HCT116 (cell line): ENCODE results near the gene MIEN1.
"Not testable (repeated sequence)": the region's sequence is repeated elsewhere in the genome, so short reads cannot be mapped to it uniquely, and the experiment has no call there.

ENCODE experiments used
- EZH2 ChIP-seq: fragments of 200-600 bp; sonication (generic); IDR thresholded peaks from 2 replicates; pipeline ENCODE4 v1.6.1; 2017; ENCODE audit warnings: antibody characterized with exemption, mixed run types
- EZH2phosphoT487 ChIP-seq: fragments of 200-600 bp; IDR thresholded peaks from 2 replicates; pipeline ENCODE4 v1.6.1; 2018; ENCODE audit warnings: antibody characterized with exemption, borderline replicate concordance
- POLR2A ChIP-seq: IDR thresholded peaks from 2 replicates; pipeline ENCODE4 v1.7.0; 2011; ENCODE audit warnings: borderline replicate concordance; ENCODE audit not compliant: insufficient read depth, insufficient read length; ENCODE audit errors: extremely low read depth
- POLR2AphosphoS5 ChIP-seq: IDR thresholded peaks from 2 replicates; pipeline ENCODE4 v1.6.1; 2011; ENCODE audit warnings: mild to moderate bottlenecking, low read depth, low read length, moderate library complexity
- SIN3A ChIP-seq: IDR thresholded peaks from 2 replicates; pipeline ENCODE4 v1.6.1; 2012; ENCODE audit warnings: low read depth
- SP1 ChIP-seq: IDR thresholded peaks from 2 replicates; pipeline ENCODE4 v1.6.1; 2012; ENCODE audit warnings: low read depth
- SRF ChIP-seq: IDR thresholded peaks from 2 replicates; pipeline ENCODE4 v1.6.1; 2012; ENCODE audit warnings: low read depth
- TCF7L2 ChIP-seq: IDR thresholded peaks from 2 replicates; pipeline ENCODE4 v1.7.0; 2011; ENCODE audit warnings: borderline replicate concordance, inconsistent platforms; ENCODE audit not compliant: insufficient read depth, insufficient read length; ENCODE audit errors: extremely low read depth
- ZFX ChIP-seq: fragments of 450-650 bp; IDR thresholded peaks from 2 replicates; pipeline ENCODE4 v1.6.1; 2017
- ZNF274 ChIP-seq: fragments of 200-500 bp; sonication (Bioruptor generic); IDR thresholded peaks from 2 replicates; pipeline ENCODE4 v1.6.1; 2014; ENCODE audit warnings: mild to moderate bottlenecking, low read depth, low read length, inconsistent platforms
- TF ChIP-seq, protein P1 (sequence below), 3 experiments: fragments of 200-600 bp in 1 of 3; sonication (generic) in 1 of 3; IDR thresholded peaks in 2 of 3; conservative IDR thresholded peaks in 1 of 3; 2 replicates each; pipeline ENCODE4 v1.5.1; 2012 to 2017; ENCODE audit warnings: low read depth in 2 of 3, low read length in 2 of 3, antibody characterized with exemption in 1 of 3, borderline replicate concordance in 1 of 3, control low read depth in 1 of 3, mild to moderate bottlenecking in 1 of 3, mixed read lengths in 1 of 3, mixed run types in 1 of 3, moderate library complexity in 1 of 3; ENCODE audit not compliant: insufficient read depth in 1 of 3
- TF ChIP-seq, protein P2 (sequence below): IDR thresholded peaks from 2 replicates; pipeline ENCODE4 v1.6.1; 2012; ENCODE audit warnings: low read depth
- TF ChIP-seq, protein P3 (sequence below): IDR thresholded peaks from 2 replicates; pipeline ENCODE4 v1.6.1; 2011; ENCODE audit warnings: mild to moderate bottlenecking, low read length, moderate library complexity; ENCODE audit not compliant: insufficient replicate concordance; ENCODE audit errors: extremely low read depth

DNA sequence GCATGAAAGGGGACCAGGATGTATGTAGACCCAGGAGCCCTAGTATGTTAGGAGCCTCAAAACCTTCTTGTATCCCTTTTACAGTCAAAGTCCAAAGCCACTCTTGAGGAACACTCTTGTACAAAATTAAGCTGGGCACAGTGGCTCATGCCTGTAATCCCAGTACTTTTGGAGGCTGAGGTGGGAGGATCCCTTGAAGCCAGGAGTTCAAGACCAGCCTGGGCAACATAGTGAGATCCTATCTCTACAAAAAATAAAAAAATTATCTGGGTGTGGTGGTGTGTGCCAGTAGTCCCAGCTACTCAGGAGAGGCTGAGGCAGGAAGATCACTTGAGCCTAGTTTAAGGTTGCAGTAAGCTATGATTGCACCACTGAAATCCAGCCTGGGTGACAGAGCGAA lies 4.4 kb downstream of the MIEN1 start:
- TF ChIP-seq, protein P1, sequence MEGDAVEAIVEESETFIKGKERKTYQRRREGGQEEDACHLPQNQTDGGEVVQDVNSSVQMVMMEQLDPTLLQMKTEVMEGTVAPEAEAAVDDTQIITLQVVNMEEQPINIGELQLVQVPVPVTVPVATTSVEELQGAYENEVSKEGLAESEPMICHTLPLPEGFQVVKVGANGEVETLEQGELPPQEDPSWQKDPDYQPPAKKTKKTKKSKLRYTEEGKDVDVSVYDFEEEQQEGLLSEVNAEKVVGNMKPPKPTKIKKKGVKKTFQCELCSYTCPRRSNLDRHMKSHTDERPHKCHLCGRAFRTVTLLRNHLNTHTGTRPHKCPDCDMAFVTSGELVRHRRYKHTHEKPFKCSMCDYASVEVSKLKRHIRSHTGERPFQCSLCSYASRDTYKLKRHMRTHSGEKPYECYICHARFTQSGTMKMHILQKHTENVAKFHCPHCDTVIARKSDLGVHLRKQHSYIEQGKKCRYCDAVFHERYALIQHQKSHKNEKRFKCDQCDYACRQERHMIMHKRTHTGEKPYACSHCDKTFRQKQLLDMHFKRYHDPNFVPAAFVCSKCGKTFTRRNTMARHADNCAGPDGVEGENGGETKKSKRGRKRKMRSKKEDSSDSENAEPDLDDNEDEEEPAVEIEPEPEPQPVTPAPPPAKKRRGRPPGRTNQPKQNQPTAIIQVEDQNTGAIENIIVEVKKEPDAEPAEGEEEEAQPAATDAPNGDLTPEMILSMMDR (IDR thresholded peaks at IDR 0.05 in 2 of 3, conservative IDR thresholded peaks at IDR 0.05 in 1 of 3; ENCODE audit: borderline replicate concordance in 1 of 3, insufficient read depth in 1 of 3, low read depth in 2 of 3, low read length in 2 of 3) = not testable (repeated sequence)
- not testable (repeated sequence) for TF ChIP-seq TCF7L2, POLR2AphosphoS5, ZFX, ZNF274, SRF, POLR2A, SP1, EZH2phosphoT487, EZH2, SIN3A
- TF ChIP-seq, protein P2, sequence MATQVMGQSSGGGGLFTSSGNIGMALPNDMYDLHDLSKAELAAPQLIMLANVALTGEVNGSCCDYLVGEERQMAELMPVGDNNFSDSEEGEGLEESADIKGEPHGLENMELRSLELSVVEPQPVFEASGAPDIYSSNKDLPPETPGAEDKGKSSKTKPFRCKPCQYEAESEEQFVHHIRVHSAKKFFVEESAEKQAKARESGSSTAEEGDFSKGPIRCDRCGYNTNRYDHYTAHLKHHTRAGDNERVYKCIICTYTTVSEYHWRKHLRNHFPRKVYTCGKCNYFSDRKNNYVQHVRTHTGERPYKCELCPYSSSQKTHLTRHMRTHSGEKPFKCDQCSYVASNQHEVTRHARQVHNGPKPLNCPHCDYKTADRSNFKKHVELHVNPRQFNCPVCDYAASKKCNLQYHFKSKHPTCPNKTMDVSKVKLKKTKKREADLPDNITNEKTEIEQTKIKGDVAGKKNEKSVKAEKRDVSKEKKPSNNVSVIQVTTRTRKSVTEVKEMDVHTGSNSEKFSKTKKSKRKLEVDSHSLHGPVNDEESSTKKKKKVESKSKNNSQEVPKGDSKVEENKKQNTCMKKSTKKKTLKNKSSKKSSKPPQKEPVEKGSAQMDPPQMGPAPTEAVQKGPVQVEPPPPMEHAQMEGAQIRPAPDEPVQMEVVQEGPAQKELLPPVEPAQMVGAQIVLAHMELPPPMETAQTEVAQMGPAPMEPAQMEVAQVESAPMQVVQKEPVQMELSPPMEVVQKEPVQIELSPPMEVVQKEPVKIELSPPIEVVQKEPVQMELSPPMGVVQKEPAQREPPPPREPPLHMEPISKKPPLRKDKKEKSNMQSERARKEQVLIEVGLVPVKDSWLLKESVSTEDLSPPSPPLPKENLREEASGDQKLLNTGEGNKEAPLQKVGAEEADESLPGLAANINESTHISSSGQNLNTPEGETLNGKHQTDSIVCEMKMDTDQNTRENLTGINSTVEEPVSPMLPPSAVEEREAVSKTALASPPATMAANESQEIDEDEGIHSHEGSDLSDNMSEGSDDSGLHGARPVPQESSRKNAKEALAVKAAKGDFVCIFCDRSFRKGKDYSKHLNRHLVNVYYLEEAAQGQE = not testable (repeated sequence)
- TF ChIP-seq, protein P3, sequence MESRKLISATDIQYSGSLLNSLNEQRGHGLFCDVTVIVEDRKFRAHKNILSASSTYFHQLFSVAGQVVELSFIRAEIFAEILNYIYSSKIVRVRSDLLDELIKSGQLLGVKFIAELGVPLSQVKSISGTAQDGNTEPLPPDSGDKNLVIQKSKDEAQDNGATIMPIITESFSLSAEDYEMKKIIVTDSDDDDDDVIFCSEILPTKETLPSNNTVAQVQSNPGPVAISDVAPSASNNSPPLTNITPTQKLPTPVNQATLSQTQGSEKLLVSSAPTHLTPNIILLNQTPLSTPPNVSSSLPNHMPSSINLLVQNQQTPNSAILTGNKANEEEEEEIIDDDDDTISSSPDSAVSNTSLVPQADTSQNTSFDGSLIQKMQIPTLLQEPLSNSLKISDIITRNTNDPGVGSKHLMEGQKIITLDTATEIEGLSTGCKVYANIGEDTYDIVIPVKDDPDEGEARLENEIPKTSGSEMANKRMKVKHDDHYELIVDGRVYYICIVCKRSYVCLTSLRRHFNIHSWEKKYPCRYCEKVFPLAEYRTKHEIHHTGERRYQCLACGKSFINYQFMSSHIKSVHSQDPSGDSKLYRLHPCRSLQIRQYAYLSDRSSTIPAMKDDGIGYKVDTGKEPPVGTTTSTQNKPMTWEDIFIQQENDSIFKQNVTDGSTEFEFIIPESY = not testable (repeated sequence)
